ENCODE results near the gene ARHGAP26.

ARHGAP26 gene

DNA sequence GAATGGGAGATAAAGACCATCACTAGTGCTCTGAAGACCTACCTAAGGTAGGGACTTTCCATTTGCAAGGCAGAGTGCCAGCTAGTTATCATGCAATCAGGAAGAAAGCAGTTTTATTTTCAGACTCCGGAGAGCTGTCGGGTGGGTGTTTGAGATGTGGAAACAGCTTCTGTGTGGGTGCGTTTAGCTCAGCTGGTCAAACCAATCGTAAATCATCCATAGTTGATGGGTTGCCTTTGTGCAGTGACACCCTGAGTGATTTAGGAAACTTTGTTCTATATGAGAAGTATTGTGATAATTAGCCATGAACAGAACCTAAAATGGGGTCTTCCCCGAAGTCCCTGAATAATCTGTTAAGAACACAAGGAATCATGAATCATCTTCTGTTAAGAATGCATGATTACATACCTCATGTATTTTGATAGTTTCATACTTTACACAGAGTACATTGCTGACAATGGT is 284.3 kb downstream of the ARHGAP26 start:
- DNase-seq: no peak

DNA sequence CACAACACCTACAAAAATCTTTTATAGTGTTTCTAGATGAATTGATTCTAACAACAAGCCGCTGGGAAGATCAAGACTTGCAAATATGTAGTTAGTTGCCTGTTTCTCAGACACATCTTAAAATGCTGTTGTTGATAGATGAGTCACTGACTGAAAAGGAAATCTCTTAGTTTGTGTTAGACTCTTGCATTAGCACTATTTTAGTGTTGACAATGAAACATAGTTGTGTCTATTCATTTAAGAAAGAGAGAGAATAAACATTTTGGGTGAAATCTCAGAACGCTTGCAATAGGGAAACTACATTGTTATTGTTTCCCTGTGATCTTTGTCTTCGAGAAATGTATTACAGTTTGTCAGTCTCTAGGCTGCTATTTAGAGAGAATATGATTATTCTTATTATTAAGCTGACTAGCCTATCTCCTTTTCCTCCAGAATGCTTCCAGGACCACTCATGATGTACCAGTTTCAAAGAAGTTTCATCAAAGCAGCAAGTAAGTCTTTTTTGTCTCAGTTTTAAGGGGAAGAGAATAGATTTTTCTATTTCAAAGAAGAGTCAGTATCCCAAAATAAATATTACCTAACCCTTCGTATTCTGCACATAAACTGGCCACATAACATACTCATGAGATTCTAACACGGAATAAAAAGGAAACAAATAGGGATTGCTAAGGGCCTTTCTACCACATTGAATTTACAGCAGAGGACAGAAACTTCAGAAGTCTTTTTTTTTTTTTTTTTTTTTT is 285.6 kb downstream of the ARHGAP26 start:
- DNase-seq: no peak

DNA sequence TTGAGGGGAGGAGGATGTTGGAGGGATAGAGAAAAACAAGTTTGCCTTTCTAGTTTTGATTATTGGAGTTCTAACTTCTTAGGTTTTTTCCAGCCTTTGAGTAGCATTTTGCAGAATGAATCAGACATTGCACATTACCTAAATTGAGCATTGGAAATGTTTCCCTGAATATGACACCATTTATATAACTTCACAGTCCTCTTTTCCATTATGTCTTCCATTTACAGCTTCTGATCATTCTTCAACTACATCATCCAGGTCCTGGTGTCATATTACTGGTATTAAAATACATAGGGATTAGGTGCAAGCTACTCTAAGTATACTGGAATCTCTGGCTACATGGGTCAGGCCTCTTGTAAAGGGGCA is 286.1 kb downstream of the ARHGAP26 start:
- no peak for DNase-seq

DNA sequence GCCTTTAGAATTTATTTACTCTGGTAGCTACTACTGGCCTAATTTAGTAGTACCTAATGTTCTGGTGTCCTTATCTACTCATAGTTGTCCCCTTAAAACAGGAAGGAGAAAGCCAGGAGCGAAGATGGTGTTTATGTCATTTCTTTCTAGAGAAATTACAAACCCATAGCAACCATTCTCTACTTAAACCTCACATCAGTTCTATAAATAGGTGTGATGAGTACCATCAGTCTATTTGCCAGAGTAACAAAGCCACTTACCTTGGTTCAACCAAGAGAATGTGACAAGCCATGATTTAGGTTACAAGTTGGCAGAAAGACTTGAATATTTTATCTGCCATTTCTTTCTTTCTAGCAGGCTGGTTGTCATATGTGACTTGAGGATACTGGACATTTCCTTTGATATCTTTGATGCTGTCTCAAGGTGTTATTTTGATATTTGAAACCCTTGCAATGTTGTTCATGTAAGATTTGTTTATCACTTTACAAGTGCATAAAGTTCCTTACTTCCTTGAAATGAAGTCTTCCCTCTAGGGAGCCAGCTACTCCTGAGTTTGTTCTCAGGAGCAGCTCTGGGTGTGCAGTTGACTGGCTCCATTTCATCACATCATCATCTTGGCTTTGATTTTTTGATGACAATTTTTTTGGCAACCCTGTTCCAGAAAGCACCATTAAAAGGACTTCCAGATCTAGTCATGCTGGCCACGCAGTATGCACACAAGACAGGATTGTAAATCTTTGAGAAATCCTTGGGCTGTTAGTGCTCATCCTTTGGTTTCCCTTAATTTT is 286.8 kb downstream of the ARHGAP26 start:
- no peak for DNase-seq

DNA sequence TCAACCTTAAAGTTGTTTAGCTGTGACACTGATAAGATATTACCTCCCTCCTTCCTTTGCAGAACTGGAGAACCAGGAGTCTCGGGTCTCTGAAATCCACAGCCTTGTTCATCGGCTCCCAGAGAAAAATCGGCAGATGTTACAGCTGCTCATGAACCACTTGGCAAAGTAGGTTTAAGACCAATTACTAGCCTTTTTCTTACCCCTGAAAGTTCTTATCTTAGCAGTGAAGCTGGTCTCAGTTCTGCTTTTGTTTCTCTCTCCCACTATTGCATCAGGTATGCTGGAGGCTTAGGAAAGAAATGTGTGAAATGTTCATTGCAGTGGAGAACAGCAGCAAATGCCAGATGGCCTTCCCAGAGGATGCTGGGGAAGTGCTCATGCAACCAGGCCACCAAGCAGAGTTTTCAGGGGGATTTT is 287.4 kb downstream of the ARHGAP26 start:
- no peak for DNase-seq

DNA sequence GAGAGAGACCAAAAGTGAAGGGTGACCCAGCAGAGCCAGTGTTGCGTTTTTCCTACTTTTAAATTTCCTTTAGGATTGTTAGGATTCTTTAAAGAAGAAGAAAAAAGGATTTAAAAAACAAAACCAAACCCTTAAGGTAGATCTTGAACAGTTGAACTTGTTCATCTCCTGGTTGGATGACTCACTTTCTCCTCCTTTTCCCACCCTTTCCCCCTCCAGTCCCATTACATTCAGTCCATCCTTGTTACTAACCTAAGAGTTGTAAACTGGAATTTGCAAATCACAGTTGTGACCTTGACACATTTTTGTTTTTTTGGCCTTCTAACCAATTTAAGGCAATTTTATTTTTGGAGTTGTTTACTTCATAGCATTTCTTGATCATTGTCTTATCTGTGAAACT is 289.2 kb downstream of the ARHGAP26 start:
- DNase-seq: no peak

DNA sequence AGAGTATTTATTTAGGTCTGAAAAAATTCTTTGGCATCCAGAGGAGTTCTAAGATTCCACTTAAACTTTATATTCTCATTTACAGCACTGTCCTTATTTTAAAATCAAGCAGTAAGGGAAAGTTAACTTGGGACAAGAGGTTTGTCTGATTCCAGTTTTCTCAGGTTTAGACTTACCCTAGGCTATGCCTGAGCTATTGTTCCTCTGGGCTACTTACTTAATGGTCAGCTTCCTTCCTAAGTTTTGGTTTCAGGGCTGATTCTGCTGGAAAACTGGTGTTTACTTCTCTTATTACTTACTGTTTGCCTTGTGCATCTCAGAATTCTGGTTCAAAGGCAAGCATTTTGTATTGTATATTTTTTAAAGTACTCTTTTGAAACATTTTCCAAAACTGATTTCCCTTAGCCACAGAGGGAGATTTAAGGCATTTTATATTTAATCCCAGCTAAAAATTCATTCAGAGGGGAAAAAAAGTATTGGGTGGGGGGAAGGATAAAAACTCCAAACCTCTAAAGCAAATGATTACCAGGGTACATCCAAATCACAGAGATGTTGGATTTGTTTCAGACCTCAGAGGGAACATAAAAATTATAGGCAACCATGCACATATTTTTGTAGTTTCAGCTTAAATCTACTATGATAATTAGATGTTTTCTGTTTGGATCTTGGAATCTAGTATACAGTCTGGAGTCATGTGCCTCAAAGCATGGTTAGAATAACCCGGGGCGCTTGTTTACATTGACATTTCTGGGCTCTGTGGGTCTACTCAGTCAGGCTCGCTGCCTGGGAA is 290.0 kb downstream of the ARHGAP26 start:
- no peak for DNase-seq

DNA sequence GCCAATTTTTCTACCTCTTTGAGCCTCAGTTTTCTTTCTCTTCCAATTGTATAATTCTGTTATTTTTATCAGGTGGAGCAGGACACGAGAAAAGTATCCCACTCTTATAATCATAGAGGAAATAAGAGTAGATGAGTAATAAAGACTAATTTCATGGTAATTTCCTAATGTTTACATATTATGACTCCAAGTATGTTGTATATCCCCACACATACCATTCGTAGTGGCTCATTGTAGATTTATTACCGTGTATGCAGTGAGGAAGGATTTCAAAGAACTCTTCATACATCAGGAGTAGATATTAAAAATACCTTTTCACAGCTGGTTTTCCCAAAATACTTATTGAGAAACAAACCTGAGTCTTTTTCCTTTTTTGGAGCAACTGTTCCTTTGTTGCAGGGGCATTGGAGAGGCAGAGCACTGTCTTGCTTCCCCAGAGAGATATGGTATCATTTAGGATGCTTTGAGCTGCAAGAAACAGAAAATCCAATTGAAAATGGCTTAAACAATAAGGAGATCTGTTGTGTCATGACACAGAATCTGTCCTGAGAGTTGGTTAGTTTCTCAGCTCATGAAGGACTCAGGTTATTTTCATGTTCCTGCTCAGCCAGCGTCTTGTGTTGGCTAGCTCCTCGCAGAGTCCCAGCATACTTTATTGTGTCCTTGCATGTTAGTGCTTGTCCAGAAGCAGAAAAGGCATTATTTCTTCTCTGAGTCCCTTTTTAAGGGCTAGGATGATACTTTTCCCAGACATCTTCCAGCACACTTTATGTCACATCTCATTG is 291.2 kb downstream of the ARHGAP26 start:
- DNase-seq: no peak

DNA sequence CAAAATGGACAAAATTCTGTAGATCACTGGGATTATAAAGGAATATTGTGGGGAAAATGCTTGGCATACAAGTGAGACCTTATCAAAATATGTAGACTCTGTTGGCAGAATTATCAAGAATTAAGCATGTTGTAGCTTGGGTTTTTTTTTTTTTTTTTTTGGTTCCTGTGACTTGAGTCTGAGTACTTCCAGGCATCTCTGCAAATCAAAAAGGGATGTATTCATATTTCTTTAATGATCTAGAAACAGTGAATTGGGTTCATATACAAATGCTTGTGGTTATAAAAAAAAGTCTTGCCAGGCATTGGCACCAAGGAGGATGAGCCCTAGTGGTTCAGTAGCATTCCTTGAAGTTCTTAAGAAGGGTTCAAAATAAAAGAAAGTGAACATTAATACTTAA is 292.2 kb downstream of the ARHGAP26 start:
- no peak for DNase-seq

DNA sequence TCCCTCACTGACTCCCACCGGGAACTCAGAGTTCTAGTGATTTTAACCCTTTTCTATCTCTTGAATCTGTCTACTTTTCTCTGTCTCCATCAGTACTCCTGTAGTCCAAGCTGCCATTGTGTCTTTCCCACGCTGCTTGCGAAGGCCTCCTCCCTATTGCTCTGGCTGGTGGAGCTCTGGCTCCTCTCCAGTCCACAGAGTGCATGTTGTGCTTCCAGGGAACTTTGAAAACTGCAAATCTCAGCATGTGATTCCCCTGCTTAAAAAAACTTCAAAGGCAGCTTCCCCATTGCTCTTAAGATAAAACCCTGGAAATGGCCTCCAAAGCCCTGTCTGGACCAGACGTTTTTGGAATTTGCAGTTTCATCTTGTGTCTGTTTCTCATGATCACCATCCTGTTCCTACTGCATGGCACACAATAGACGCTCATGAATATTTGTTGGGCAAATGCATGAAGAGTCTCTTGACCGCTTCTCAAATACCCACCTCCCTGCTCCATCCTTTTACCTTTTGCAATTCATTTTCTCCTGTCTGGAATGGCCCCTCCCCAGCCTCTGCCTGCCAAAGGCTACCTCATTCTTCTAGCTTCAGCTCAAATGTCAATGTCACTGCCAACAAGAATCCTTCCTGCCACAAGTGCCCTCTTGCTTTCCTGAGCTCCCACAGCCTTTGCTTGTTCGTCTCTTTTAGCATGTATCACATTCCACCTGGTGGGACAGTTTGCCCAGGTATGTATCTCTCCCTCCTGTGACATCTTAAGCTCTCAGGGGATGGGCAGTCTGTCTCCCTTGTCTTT is 293.2 kb downstream of the ARHGAP26 start:
- no peak for DNase-seq

DNA sequence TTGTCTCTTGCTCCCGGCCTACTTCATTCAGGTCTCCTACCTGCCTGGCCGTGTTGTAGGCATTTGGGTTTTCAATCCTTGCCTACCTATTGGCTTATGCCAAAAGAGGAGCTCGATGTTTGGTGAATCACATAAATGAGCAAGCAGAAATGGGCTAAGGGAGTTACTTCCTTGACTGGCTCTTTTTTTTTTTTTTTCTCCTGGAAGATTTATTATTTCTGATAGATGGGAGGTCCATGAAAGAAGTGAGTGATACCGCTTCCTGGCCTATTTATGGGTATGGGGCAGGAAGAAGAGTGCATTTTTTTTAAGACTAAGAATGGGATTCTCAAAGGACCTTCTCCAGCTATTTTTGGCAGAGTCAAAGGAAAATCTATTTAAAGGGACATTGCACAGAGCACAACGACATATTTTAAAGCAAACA is 294.1 kb downstream of the ARHGAP26 start:
- DNase-seq: no peak

DNA sequence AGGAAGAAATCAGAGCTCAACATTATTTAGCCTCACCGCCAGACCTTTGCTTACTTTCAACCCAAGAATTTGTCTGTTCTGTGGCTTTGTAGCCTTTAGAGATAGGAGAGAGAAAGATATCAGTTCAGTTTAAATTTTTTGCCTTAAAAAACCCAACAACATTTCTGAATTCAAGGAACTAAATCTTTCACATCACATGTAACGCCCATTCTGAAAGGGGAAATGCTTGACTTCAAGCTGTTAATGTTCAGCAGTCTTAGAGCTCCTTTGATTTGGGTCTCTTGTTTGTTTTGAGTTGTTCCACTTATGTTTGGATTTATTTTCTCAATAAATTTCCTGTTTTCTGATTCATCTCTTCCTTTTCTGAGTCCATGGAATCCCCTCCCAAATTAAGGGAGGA is 294.5 kb downstream of the ARHGAP26 start:
- no peak for DNase-seq

DNA sequence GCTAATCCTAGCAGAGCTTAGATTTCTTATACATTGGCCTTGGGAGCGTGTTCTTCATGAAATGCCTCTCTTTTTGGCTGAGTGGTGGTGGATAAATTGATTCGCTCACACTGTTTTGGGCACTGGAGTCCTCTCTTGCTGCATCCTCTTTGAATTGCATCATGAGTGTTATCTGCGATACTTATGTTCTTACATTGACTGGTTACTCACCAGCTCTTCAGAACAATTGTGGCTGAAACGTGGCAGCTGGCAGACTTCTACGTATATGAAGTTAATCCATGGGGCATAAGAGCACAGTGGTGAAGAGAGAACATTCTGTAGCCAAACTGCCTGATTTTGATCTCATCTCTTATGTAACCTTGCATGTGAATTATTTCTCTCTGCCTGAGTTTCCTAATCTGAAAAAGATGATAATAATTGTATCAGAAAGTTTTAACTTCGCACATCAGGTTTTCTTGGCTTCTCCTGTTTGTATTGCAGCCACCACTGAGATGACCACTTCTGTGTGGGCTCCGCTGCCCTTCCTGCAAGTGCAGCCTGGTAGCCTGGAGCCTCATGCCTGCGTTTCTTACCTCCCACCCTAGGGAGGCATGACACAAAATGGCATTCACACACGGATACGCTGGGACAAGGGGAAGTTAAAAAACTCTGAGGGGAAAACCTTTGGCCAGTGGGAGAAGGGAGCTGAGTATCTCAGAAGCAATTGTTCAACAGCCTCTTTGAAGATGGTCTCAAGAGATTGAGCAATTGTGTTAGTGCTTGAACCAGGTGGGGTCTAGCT is 295.2 kb downstream of the ARHGAP26 start:
- DNase-seq: no peak

DNA sequence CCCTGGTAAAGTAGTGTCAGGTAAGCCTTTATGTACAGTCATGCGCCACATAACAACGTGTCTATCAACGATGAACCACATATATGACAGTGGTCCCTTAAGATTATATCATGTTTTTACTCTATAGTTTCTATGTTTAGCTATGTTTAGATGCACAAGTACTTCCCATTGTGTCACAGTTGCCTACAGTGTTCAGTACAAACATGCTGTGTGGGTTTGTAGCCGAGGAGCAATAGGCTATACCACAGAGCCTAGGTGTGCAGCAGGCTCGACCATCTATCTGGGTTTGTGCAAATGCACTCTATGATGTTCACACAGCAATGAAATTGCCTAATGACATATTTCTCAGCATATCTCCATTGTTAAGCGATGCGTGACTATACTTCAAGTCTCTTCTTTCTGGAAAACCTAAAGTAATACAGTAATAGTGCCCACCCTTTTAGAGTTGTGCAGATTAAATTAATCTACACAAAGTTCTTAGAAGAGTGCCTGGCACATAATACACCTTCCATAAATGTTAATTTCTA is 295.9 kb downstream of the ARHGAP26 start:
- no peak for DNase-seq

DNA sequence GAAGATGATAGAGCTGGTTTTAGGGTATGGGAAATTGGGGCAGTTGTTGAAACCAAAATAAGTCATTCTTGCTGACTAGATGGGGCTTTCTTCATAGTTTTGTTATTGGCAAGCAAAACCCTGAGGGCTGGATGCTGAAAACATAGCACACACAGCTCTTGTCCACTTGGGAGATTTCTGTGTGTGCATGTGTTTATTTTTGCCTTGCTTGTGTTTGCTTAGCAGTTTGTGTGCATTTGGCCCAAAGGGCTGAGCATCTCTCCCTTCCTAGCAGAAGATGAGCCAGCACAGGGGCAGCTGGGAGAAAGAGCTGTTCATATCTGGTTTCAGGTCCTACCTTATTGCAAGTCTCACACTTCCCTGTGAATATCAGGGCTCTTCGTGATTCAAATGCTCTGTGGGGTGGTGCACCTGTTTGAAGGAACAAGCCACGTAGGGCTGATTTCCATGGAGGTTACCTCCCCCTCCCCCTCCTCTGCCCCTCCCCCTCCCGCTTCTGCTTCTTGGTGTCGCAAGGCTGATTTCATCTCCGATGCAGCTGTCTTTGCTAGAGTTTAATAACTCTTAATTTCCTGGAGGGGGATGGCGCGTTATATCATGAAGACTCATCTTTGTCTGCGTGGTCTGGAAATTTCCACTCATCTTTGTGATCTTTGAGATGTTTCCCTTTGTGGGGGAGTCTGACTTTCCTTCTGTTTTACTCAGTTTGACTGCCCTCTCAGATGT is 296.5 kb downstream of the ARHGAP26 start:
- no peak for DNase-seq

DNA sequence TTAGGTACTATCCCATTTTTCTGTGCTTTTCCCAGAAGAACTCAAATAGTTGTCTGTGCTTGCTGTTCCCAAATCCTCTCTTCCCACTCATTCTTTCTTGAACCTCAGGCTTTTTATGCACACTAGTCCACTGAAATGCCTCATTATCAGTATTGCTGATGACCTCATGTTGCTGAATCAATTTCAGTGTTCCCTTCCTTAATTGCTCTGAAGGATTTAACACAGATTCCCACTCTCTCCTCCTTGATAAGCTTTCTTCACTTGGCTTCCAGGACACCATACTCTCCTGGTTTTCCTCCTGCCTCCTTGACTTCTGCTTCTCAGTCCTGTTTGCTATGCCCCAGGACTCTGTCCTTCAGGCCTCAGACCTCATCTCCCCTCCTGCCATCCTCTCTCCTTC is 298.5 kb downstream of the ARHGAP26 start:
- DNase-seq: no peak

DNA sequence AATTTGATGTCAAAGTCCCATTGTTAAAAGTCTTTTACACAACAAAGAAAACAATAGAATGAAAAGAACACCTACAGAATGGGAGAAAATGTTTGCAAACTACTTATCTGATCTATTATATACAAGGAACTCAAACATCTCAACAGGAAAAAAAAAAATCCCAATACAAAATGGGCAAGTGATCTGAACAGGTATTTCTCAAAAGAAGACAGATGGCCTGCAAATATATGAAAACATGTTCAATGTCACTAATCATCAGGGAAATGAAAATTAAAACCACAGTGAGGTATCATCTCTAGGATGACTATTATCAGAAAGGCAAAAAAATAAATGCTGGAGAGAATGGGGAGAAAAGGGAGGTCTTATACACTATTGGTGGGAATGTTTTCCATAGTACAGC is 301.8 kb downstream of the ARHGAP26 start:
- DNase-seq: no peak

DNA sequence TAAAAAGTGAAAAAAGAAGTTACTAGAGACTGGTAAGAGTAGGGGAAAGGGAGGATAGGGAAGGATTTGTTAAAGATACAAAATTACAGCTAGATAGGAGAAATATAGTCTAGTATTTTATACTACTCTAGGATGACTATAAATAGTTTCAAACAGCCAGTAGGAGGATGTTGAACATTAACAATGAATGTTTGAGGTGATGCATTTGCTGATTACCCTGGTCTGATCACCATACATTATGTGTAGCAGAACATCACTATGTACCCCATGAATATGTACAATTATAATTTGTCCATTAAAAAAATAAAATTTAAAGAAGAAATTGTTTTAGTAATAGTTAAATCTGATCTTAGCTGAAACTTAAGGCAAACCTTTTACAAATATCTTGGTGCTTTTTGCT is 302.6 kb downstream of the ARHGAP26 start:
- no peak for DNase-seq

DNA sequence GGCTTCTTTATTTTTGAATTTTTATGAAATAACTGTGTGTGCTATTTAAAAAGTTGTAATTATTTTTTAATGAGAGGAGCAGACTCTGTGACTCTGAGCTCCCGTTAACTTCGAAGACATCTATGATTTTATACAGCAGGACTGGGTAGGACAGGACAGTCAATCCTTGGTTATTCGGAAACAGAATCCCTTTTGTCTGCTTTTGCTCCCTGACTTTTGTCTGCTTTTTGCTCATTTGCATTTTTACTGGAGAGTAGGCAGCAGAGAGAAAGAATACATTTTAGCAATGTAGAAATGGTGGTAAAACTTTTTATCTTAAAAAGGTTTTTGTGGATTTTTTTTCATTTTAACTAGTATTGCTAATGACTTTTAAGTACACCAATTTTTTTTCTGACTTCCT is 303.6 kb downstream of the ARHGAP26 start:
- no peak for DNase-seq

DNA sequence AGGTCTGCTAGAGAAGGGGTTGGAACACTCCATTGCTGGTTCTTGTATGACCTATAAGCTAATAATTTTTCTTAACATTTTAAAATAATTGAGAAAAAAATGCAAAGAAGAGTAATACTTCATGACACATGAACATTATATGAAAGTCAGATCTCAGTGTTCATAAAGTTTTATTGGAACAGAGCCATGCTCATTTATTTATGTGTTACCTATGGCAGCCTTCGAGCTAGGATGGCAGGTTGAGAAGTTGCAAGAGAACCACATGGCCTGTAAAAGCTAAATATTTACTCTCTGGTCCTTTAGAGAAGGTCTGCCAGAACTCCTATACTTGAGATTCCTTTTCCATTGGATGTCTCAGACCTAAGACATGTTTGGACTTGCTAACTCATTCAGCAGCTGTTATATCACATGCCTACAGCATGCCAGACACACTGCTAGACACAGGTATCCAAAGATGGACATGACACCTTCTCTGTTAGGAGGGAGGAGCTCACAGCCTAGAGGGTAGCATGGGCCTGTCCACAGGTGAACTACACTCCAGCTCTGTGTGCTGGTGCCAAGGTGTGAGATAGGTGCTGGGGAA is 304.3 kb downstream of the ARHGAP26 start:
- no peak for DNase-seq

All from SW 1271 (cell line).